CD8-positive, alpha-beta memory T cell (primary cell): ENCODE results near the gene MARCHF9. TPM values are rescaled to one million over a fixed set of nuclear protein-coding genes. Genes with fewer than 3 reads are reported as not detected.
A peak's percentile ranks its signal among the peaks of the same experiment; 100 is the strongest.

ENCODE experiments used
- CTCF ChIA-PET: fragments of 350-600 bp; sonication (Branson Sonifier 250); formaldehyde crosslinking; loops from one replicate; lab custom pipeline; 2021; ENCODE audit warnings: antibody characterized with exemption; lab: Charles Lee
- POLR2A ChIA-PET: fragments of 350-600 bp; sonication (Branson Sonifier 250); formaldehyde crosslinking; loops from one replicate; lab custom pipeline; 2021; ENCODE audit warnings: antibody characterized with exemption; lab: Charles Lee
- DNase-seq, 5 donors: peaks; one replicate each; pipeline versions ENCODE4 v3.0.0 to v3.0.0-alpha.2; 2020 to 2022; ENCODE audit warnings: mixed read lengths in 1 of 5
- H3K27ac ChIP-seq: one replicate; pipeline ENCODE4 v1.7.0; 2013; ENCODE audit warnings: low read depth, mild to moderate bottlenecking, low read length, moderate library complexity
- H3K27me3 ChIP-seq: 2 replicates; pipeline ENCODE4 v1.7.0; 2013; ENCODE audit warnings: low read length, mild to moderate bottlenecking; ENCODE audit not compliant: insufficient read depth, poor library complexity, severe bottlenecking
- H3K36me3 ChIP-seq: 2 replicates; pipeline ENCODE4 v1.7.0; 2013; ENCODE audit warnings: mild to moderate bottlenecking, low read length, moderate library complexity; ENCODE audit not compliant: insufficient read depth
- H3K4me1 ChIP-seq: 2 replicates; pipeline ENCODE4 v1.7.0; 2013; ENCODE audit warnings: mild to moderate bottlenecking, low read length, moderate library complexity; ENCODE audit not compliant: insufficient read depth
- H3K4me3 ChIP-seq: 2 replicates; pipeline ENCODE4 v1.7.0; 2013; ENCODE audit warnings: mild to moderate bottlenecking, low read length
- H3K9me3 ChIP-seq: 2 replicates; pipeline ENCODE4 v1.7.0; 2013; ENCODE audit warnings: mild to moderate bottlenecking, low read length
- H3K27ac Mint-ChIP-seq, 8 donors: one replicate each; pipeline ENCODE4 v1.8.0; 2020 to 2021; ENCODE audit warnings: mixed read lengths in 8 of 8, mild to moderate bottlenecking in 6 of 8, inconsistent platforms in 3 of 8, moderate library complexity in 3 of 8
- H3K27me3 Mint-ChIP-seq, 2 donors: one replicate each; pipeline ENCODE4 v1.8.0; 2020 to 2021; ENCODE audit warnings: mixed read lengths in 2 of 2, mild to moderate bottlenecking in 1 of 2, moderate library complexity in 1 of 2
- H3K36me3 Mint-ChIP-seq, 3 donors: one replicate each; pipeline ENCODE4 v1.8.0; 2020 to 2021; ENCODE audit warnings: mixed read lengths in 3 of 3, inconsistent platforms in 1 of 3, mild to moderate bottlenecking in 1 of 3
- H3K4me1 Mint-ChIP-seq, 3 donors: one replicate each; pipeline ENCODE4 v1.8.0; 2020 to 2021; ENCODE audit warnings: mixed read lengths in 3 of 3, inconsistent platforms in 1 of 3, mild to moderate bottlenecking in 1 of 3
- H3K4me3 Mint-ChIP-seq, 7 donors: one replicate each; pipeline ENCODE4 v1.8.0; 2020 to 2021; ENCODE audit warnings: mixed read lengths in 7 of 7, mild to moderate bottlenecking in 6 of 7, moderate library complexity in 4 of 7, inconsistent platforms in 2 of 7
- H3K9me3 Mint-ChIP-seq, 5 donors: one replicate each; pipeline ENCODE4 v1.8.0; 2020 to 2022; ENCODE audit warnings: mixed read lengths in 5 of 5, mild to moderate bottlenecking in 3 of 5, moderate library complexity in 2 of 5, inconsistent platforms in 1 of 5
- polyA plus RNA-seq: library from polyadenylated mRNA; unstranded; fragments of 300-500 nt; fragmentation: Illumina TruSeq; gene quantifications from one replicate; pipeline ENCODE4 v1.2.3, GENCODE V29; 2021
- total RNA-seq, 2 experiments: library from RNA; stranded (reverse); gene quantifications; one replicate each; pipeline ENCODE4 v1.2.3, GENCODE V29; 2021

The MARCHF9 gene
- total and polyA plus RNA-seq, 3 experiments from 2014 or later, result 5.7 to 27.2 (median 26.3) TPM

GRCh38 chr12:57716305-57716704 is 38.6 kb upstream of the MARCHF9 start:
- POLR2A ChIA-PET, result no interaction called here
- no peak overlapping the region for H3K4me3 ChIP-seq
- Mint-ChIP-seq H3K27ac (peak overlapping the region in 3 of 8 donors; percentile 57 to 84 (median 83)), H3K9me3 (no peaks in the 10 kb centered on the region), H3K4me1 (peaks cover 0 to 2% (median 0%) of the 10 kb centered on the region in 3 donors), H3K27me3 (no peaks in the 10 kb centered on the region), H3K36me3 (peaks cover 8 to 82% (median 19%) of the 10 kb centered on the region in 3 donors), H3K4me3 (no peak overlapping the region)
- no peaks in the 10 kb centered on the region for H3K4me1 ChIP-seq
- no peaks in the 10 kb centered on the region for H3K27me3 ChIP-seq
- DNase-seq, result no peak
- H3K36me3 ChIP-seq, result peaks cover 52% of the 10 kb centered on the region
- no peak overlapping the region for H3K27ac ChIP-seq
- H3K9me3 ChIP-seq, result no peaks in the 10 kb centered on the region
- CTCF ChIA-PET, result no interaction called here

- peaks cover 8 to 81% (median 17%) of the 10 kb centered on the region in 3 donors for H3K36me3 Mint-ChIP-seq
- CTCF ChIA-PET, result interaction anchor here (1.0 kb wide), 1 partner anchor 25 kb away, joined by 3 read pairs; no protein-coding TSS in a partner anchor
- no peaks in the 10 kb centered on the region for H3K9me3 ChIP-seq
These were observed 37.8 kb upstream of the MARCHF9 start for GRCh38 chr12:57717131-57717530.

GRCh38 chr12:57717846-57718640 is 36.9 kb upstream of the MARCHF9 start:
- ChIA-PET CTCF (interaction anchor here (1.4 kb wide), 1 partner anchor 24 kb away, joined by 4 read pairs; the partner anchor contains the start of gene OS9), POLR2A (no interaction called here)
- H3K9me3 Mint-ChIP-seq, result no peaks in the 10 kb centered on the region
- no peak overlapping the region for H3K4me3 ChIP-seq
- peaks cover 52% of the 10 kb centered on the region for H3K36me3 ChIP-seq
- no peaks in the 10 kb centered on the region for H3K27me3 ChIP-seq
- H3K4me1 Mint-ChIP-seq, result peaks cover 0 to 6% (median 0%) of the 10 kb centered on the region in 3 donors
- peak overlapping the region in 2 of 8 donors; percentile 83 to 88 for H3K27ac Mint-ChIP-seq
- no peak overlapping the region for H3K4me3 Mint-ChIP-seq
- peaks cover 4 to 73% (median 17%) of the 10 kb centered on the region in 3 donors for H3K36me3 Mint-ChIP-seq
- no peak for DNase-seq
- H3K4me1 ChIP-seq, result no peaks in the 10 kb centered on the region
- H3K27ac ChIP-seq, result no peak overlapping the region
- H3K27me3 Mint-ChIP-seq, result no peaks in the 10 kb centered on the region
- H3K9me3 ChIP-seq, result no peaks in the 10 kb centered on the region

More at GRCh38 chr12:57717131-57717530, 37.8 kb upstream of the MARCHF9 start:
- Mint-ChIP-seq H3K27ac (peak overlapping the region in 1 of 8 donors; percentile 42), H3K4me1 (peaks cover 0 to 3% (median 0%) of the 10 kb centered on the region in 3 donors), H3K9me3 (no peaks in the 10 kb centered on the region), H3K27me3 (no peaks in the 10 kb centered on the region), H3K4me3 (no peak overlapping the region)
- Histone ChIP-seq H3K4me1 (no peaks in the 10 kb centered on the region), H3K27ac (no peak overlapping the region), H3K36me3 (peaks cover 52% of the 10 kb centered on the region), H3K4me3 (no peak overlapping the region), H3K27me3 (no peaks in the 10 kb centered on the region)
- no peak for DNase-seq
- POLR2A ChIA-PET, result no interaction called here

- Histone ChIP-seq H3K27ac (no peak overlapping the region), H3K4me1 (no peaks in the 10 kb centered on the region), H3K9me3 (no peaks in the 10 kb centered on the region), H3K27me3 (no peaks in the 10 kb centered on the region), H3K36me3 (peaks cover 52% of the 10 kb centered on the region), H3K4me3 (no peak overlapping the region)
- CTCF ChIA-PET, result interaction anchor here (1.4 to 2.2 kb wide), 2 partner anchors 23 to 25 kb away, joined by 4 to 8 read pairs; partner anchors contain the start of gene OS9
- POLR2A ChIA-PET, result interaction anchor here (1.2 kb wide), 1 partner anchor 26 kb away, joined by 3 read pairs; the partner anchor contains the start of gene TSPAN31
- Mint-ChIP-seq H3K4me1 (peaks cover 0 to 15% (median 8%) of the 10 kb centered on the region in 3 donors), H3K9me3 (no peaks in the 10 kb centered on the region), H3K27me3 (no peaks in the 10 kb centered on the region), H3K4me3 (no peak overlapping the region), H3K36me3 (peaks cover 4 to 67% (median 17%) of the 10 kb centered on the region in 3 donors), H3K27ac (peak overlapping the region in 6 of 8 donors; percentile 26 to 83 (median 59))
- no peak for DNase-seq
These were observed 36.0 kb upstream of the MARCHF9 start for GRCh38 chr12:57718641-57719528.

- CTCF ChIA-PET, result interaction anchor here (1.0 to 2.2 kb wide), 3 partner anchors 21 to 261 kb away, joined by 3 to 8 read pairs (median 4); partner anchors contain the start of gene B4GALNT1
- Mint-ChIP-seq H3K27ac (peak overlapping the region in 5 of 8 donors; percentile 5 to 81 (median 70)), H3K4me3 (no peak overlapping the region), H3K4me1 (peaks cover 5 to 26% (median 14%) of the 10 kb centered on the region in 3 donors), H3K27me3 (no peaks in the 10 kb centered on the region), H3K36me3 (peaks cover 4 to 66% (median 17%) of the 10 kb centered on the region in 3 donors), H3K9me3 (no peaks in the 10 kb centered on the region)
- Histone ChIP-seq H3K27me3 (no peaks in the 10 kb centered on the region), H3K9me3 (no peaks in the 10 kb centered on the region), H3K36me3 (peaks cover 48% of the 10 kb centered on the region), H3K4me1 (no peaks in the 10 kb centered on the region), H3K27ac (no peak overlapping the region), H3K4me3 (no peak overlapping the region)
- POLR2A ChIA-PET, result interaction anchor here (0.6 to 1.2 kb wide), 2 partner anchors 25 to 417 kb away, joined by 3 to 6 read pairs; partner anchors contain the start of gene TSPAN31
- DNase-seq, result no peak
These were observed 34.9 kb upstream of the MARCHF9 start for GRCh38 chr12:57719777-57720605.

- Histone ChIP-seq H3K27ac (no peak overlapping the region), H3K4me3 (no peak overlapping the region), H3K27me3 (no peaks in the 10 kb centered on the region), H3K4me1 (no peaks in the 10 kb centered on the region), H3K9me3 (no peaks in the 10 kb centered on the region), H3K36me3 (peaks cover 42% of the 10 kb centered on the region)
- CTCF ChIA-PET, result interaction anchor here (1.0 to 2.2 kb wide), 3 partner anchors 21 to 262 kb away, joined by 3 to 8 read pairs (median 4); partner anchors contain the start of gene B4GALNT1
- peak overlapping the region in 4 of 8 donors; percentile 36 to 81 (median 62) for H3K27ac Mint-ChIP-seq
- no peak for DNase-seq
- POLR2A ChIA-PET, result interaction anchor here (1.2 kb wide), 1 partner anchor 24 kb away, joined by 3 read pairs; the partner anchor contains the start of gene TSPAN31
- no peaks in the 10 kb centered on the region for H3K9me3 Mint-ChIP-seq
- no peaks in the 10 kb centered on the region for H3K27me3 Mint-ChIP-seq
- H3K36me3 Mint-ChIP-seq, result peaks cover 4 to 63% (median 15%) of the 10 kb centered on the region in 3 donors
- H3K4me3 Mint-ChIP-seq, result no peak overlapping the region
- peaks cover 9 to 29% (median 15%) of the 10 kb centered on the region in 3 donors for H3K4me1 Mint-ChIP-seq
These were observed 34.0 kb upstream of the MARCHF9 start for GRCh38 chr12:57720606-57721595.
